Measurements from ENCODE around the gene PCDHA12.
"Not testable (repeated sequence)": the region's sequence is repeated elsewhere in the genome, so short reads cannot be mapped to it uniquely, and the experiment has no call there.

The PCDHA12 gene

GRCh38 chr5:140857177-140857986 is 17.7 kb upstream of the PCDHA12 start:
- no peak for DNase-seq

GRCh38 chr5:140857987-140858240 is 17.2 kb upstream of the PCDHA12 start:
- no peak for DNase-seq

DNA sequence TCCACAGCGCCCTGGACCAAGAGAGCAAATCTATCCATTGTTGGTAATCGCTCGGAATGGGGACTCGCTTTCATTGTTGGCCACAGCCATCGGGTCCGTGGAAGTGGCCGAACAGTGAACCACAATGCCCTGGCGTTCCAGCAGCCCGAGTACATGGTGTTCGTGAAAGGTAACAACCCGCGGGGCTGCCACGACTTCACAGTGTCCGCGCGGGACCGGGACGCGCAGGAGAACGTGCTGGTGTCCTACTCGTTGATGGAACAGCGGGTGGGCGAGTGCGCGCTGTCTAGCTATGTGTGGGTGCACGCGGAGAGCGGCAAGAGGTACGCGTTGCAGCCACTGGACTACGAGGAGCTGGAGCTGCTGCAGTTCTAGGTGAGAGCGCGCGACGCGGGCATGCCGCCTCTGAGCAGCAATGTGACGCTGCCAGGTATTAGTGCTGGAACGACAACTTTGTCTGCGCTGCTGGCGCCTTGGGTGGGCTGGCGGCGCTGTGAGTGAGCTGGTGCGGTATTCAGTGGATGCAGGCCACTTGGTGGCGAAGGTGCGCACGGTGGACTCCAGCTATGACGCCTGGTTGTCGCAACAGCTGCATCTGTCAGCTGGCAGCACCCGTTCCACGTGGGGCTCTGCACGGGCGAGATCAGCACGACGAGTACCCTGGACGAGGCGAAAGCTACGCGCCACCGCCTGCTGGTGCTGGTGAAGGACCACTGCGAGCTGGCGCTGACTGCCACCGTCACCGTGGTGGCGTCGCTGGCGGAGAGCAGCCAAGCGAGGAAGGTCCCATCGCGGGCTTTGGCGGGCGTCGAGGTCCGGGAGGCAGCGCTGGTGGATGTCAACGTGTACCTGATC is 12.4 kb upstream of the PCDHA12 start:
- DNase-seq = no peak

- peak; percentile 24 for DNase-seq
Observed at GRCh38 chr5:140868721-140869554, 6.2 kb upstream of the PCDHA12 start, which contains the start of gene PCDHA11. TSS of gene PCDHA11 (plus strand) at chr5:140868957. CDS start at chr5:140869104, 147 bp downstream.

- DNase-seq = no peak
Observed at GRCh38 chr5:140869555-140869886, 5.6 kb upstream of the PCDHA12 start.

- DNase-seq = no peak
Observed at GRCh38 chr5:140870221-140871201, 4.6 kb upstream of the PCDHA12 start.

GRCh38 chr5:140876541-140877261 is 1.6 kb downstream of the PCDHA12 start:
- not testable (repeated sequence) for DNase-seq

DNA sequence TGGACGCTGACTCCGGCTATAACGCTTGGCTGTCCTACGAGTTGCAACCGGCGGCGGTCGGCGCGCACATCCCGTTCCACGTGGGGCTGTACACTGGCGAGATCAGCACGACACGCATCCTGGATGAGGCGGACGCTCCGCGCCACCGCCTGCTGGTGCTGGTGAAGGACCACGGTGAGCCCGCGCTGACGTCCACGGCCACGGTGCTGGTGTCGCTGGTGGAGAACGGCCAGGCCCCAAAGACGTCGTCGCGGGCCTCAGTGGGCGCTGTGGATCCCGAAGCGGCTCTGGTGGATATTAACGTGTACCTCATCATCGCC is 2.1 kb downstream of the PCDHA12 start:
- DNase-seq = no peak

DNA sequence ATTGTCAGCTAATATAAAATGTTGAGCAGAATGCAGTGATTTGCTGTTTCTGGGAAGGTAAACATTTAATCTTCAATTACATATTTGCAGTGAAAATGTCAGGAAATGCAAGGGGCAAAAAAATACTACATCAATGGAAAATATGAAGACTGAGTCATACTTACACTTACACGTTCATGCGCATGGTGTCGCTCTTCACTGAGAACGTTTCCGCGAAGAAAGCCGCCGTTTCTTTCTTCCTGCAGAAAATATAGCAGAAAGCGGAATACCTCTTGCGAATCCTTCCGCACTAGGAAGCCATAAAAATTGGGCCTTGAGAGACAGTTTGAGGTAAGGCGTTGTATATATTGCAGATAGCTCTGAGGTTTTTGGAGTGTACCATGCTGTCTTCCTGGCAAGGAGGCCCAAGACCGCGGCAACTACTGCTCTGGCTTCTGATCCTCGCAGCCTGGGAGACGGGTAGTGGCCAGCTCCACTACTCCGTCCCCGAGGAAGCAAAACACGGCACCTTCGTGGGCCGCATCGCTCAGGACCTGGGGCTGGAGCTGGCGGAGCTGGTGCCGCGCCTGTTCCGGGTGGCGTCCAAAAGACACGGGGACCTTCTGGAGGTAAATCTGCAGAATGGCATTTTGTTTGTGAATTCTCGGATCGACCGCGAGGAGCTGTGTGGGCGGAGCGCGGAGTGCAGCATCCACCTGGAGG is 6.9 kb downstream of the PCDHA12 start, which contains the start of gene PCDHA13:
Gene PCDHA13 (plus strand): TSS at position 236 of the 702 bp plus-strand sequence. CDS start 145 bp downstream, at position 381.
- no peak for DNase-seq

DNA sequence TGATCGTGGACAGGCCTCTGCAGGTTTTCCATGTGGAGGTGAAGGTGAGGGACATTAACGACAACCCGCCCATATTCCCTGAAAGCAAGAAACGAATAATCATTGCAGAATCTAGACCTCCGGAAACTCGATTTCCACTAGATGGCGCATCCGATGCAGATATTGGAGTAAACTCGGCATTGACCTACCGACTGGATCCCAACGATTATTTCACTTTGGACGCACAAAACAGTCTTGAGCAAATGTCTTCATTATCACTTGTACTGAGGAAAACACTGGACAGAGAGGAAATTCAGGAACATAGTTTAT is 7.4 kb downstream of the PCDHA12 start:
- DNase-seq = no peak

GRCh38 chr5:140883373-140883772 is 8.3 kb downstream of the PCDHA12 start:
- no peak for DNase-seq

- no peak for DNase-seq
Observed at GRCh38 chr5:140883927-140884697, 9.0 kb downstream of the PCDHA12 start.

GRCh38 chr5:140916325-140916724 is 41.2 kb downstream of the PCDHA12 start:
- no peak for DNase-seq

- DNase-seq = no peak
Observed at GRCh38 chr5:140923601-140924000, 48.5 kb downstream of the PCDHA12 start.

GRCh38 chr5:140925806-140926442 is 50.8 kb downstream of the PCDHA12 start, which contains the start of gene PCDHAC1:
TSS of gene PCDHAC1 (plus strand) at chr5:140926299. CDS start at chr5:140926893, 594 bp downstream.
- no peak for DNase-seq

- peak; percentile 66 for DNase-seq
Observed at GRCh38 chr5:140926443-140927227, 51.5 kb downstream of the PCDHA12 start.

- no peak for DNase-seq
Observed at GRCh38 chr5:140927228-140927573, 52.1 kb downstream of the PCDHA12 start.
